HepG2 (cell line): ENCODE measurements around the gene CPAMD8. TPM values are rescaled to one million over a fixed set of nuclear protein-coding genes. Genes with fewer than 3 reads are reported as not detected.

Experiments used
- ATF5 ChIP-seq: sonication (generic); formaldehyde crosslinking; IDR thresholded peaks from 2 replicates; pipeline ENCODE4 v1.4.0; 2020; ENCODE audit warnings: mild to moderate bottlenecking, low read depth, missing genetic modification reagents
- NFAT5 ChIP-seq: sonication (generic); formaldehyde crosslinking; IDR thresholded peaks from 2 replicates; pipeline ENCODE4 v1.4.0; 2020; ENCODE audit warnings: missing genetic modification reagents
- NFKB2 ChIP-seq: sonication (generic); formaldehyde crosslinking; IDR thresholded peaks from 2 replicates; pipeline ENCODE4 v1.4.0; 2020; ENCODE audit warnings: missing genetic modification reagents, borderline replicate concordance
- NR1H2 ChIP-seq: sonication (generic); formaldehyde crosslinking; IDR thresholded peaks from 2 replicates; pipeline ENCODE4 v1.8.1; 2022; ENCODE audit warnings: low read depth, missing genetic modification reagents, borderline replicate concordance
- PBX3 ChIP-seq: sonication (generic); formaldehyde crosslinking; IDR thresholded peaks from 2 replicates; pipeline ENCODE4 v1.8.1; 2023; ENCODE audit warnings: missing genetic modification reagents, inconsistent platforms, borderline replicate concordance
- RELA ChIP-seq: sonication (generic); formaldehyde crosslinking; IDR thresholded peaks from 2 replicates; pipeline ENCODE4 v1.4.0; 2020; ENCODE audit warnings: missing genetic modification reagents
- TIGD3 ChIP-seq: sonication (generic); formaldehyde crosslinking; IDR thresholded peaks from 2 replicates; pipeline ENCODE4 v1.5.1; 2020; ENCODE audit warnings: mild to moderate bottlenecking, missing genetic modification reagents, borderline replicate concordance
- ZNF121 ChIP-seq: sonication (generic); formaldehyde crosslinking; IDR thresholded peaks from 2 replicates; pipeline ENCODE4 v1.5.0; 2020; ENCODE audit warnings: mild to moderate bottlenecking, missing genetic modification reagents
- ZNF274 ChIP-seq: sonication (generic); formaldehyde crosslinking; IDR thresholded peaks from 2 replicates; pipeline ENCODE4 v1.5.1; 2020; ENCODE audit warnings: mild to moderate bottlenecking, missing genetic modification reagents
- ZNF501 ChIP-seq: sonication (generic); formaldehyde crosslinking; IDR thresholded peaks from 2 replicates; pipeline ENCODE4 v1.5.1; 2020; ENCODE audit warnings: mild to moderate bottlenecking, moderate library complexity, missing genetic modification reagents
- ZNF556 ChIP-seq: sonication (generic); formaldehyde crosslinking; IDR thresholded peaks from 2 replicates; pipeline ENCODE4 v1.4.0; 2020; ENCODE audit warnings: mild to moderate bottlenecking, missing genetic modification reagents, borderline replicate concordance
- ZNF576 ChIP-seq: sonication (generic); formaldehyde crosslinking; IDR thresholded peaks from 2 replicates; pipeline ENCODE4 v1.4.0; 2020; ENCODE audit warnings: mild to moderate bottlenecking, missing genetic modification reagents
- ZNF704 ChIP-seq: sonication (generic); formaldehyde crosslinking; IDR thresholded peaks from 2 replicates; pipeline ENCODE4 v1.8.1; 2023; ENCODE audit warnings: mild to moderate bottlenecking, inconsistent platforms, moderate library complexity, missing genetic modification reagents, borderline replicate concordance
- ZSCAN9 ChIP-seq: IDR thresholded peaks from 2 replicates; pipeline ENCODE4 v1.6.1; 2016; ENCODE audit warnings: borderline replicate concordance
- polyA plus RNA-seq, 8 experiments: library from polyadenylated mRNA; depleted of rRNA in 3 of 8; stranded (reverse) in 7 of 8; unstranded in 1 of 8; fragments of >200 nt; fragmentation: Illumina TruSeq in 4 of 8; extraction: Trizol in 4 of 8; gene quantifications; 2 replicates each; pipeline versions ENCODE4 v1.2.1 to v1.2.3, GENCODE V29; 2011 to 2016; ENCODE audit warnings: low read depth in 4 of 8, missing spikeins in 1 of 8, mixed read lengths in 1 of 8; ENCODE audit not compliant: insufficient read depth in 1 of 8
- total RNA-seq, 5 experiments: library from RNA; depleted of rRNA; stranded (reverse); fragments of >200 nt; fragmentation: Illumina TruSeq; extraction: Trizol; gene quantifications; 2 replicates each; pipeline ENCODE4 v1.2.3, GENCODE V29; 2016; ENCODE audit warnings: low read depth in 1 of 5

CPAMD8 gene
- total and polyA plus RNA-seq, 2 of the 13 experiments (the other 11 are each of a cell fraction or from before 2014, with no cell fraction given) = 0.29 to 0.34 TPM

GRCh38 chr19:17075035-17075863 lies 48.6 kb upstream of the CPAMD8 start, which contains the start of the genes HAUS8 and MYO9B (continued):
- TF ChIP-seq ZNF704 (no peak), ZNF556 (CRISPR knock-in tag) (peak; percentile 32; the same call in 1 of the 2 replicates), ZSCAN9 (no peak), ATF5 (CRISPR knock-in tag) (no peak), RELA (CRISPR knock-in tag) (no peak), NR1H2 (CRISPR knock-in tag) (no peak), ZNF274 (peak; percentile 15; the same call in 1 of the 2 replicates), PBX3 (CRISPR knock-in tag) (no peak), NFAT5 (peak; percentile 43), ZNF576 (CRISPR knock-in tag) (no peak), TIGD3 (peak; percentile 76; the same call in 1 of the 2 replicates), ZNF121 (CRISPR knock-in tag) (no peak), ZNF501 (CRISPR knock-in tag) (peak; percentile 95), NFKB2 (CRISPR knock-in tag) (peak; percentile 69; the same call in 1 of the 2 replicates)
